GM23338 (cell line): ENCODE measurements around the gene DLG3. TPM values are rescaled to one million over a fixed set of nuclear protein-coding genes. Genes with fewer than 3 reads are reported as not detected.

ENCODE experiments used
- ATAC-seq: fragments of 200-7000 bp; cut with Tn5 transposase; 3 replicates; pipeline ENCODE4 v1.9.1; 2020
- DNase-seq: peaks from one replicate; pipeline ENCODE4 v3.0.0-alpha.2; 2015; ENCODE audit warnings: low spot score
- H2AFZ ChIP-seq: fragments of 200-600 bp; sonication (generic); 2 replicates; pipeline ENCODE4 v1.8.0; 2016; ENCODE audit warnings: antibody characterized with exemption, mild to moderate bottlenecking, moderate library complexity
- H3F3A ChIP-seq: fragments of 200-600 bp; sonication (generic); replicated peaks from 2 replicates; pipeline ENCODE4 v1.8.0; 2017; ENCODE audit warnings: antibody characterized with exemption, mixed run types, low read depth
- H3K27ac ChIP-seq: fragments of 200-600 bp; sonication (generic); 2 replicates; pipeline ENCODE4 v1.6.1; 2016; ENCODE audit warnings: low read depth
- H3K27me3 ChIP-seq: fragments of 200-600 bp; sonication (generic); 2 replicates; pipeline ENCODE4 v1.8.0; 2016; ENCODE audit warnings: mild to moderate bottlenecking, mixed run types, moderate library complexity; ENCODE audit not compliant: insufficient read depth
- H3K36me3 ChIP-seq: fragments of 200-600 bp; sonication (generic); 2 replicates; pipeline ENCODE4 v1.8.0; 2016; ENCODE audit warnings: mild to moderate bottlenecking; ENCODE audit not compliant: insufficient read depth
- H3K4me1 ChIP-seq: fragments of 200-600 bp; sonication (generic); 2 replicates; pipeline ENCODE4 v1.8.0; 2016; ENCODE audit warnings: mild to moderate bottlenecking, moderate library complexity; ENCODE audit not compliant: insufficient read depth
- H3K4me2 ChIP-seq: fragments of 200-600 bp; sonication (generic); 2 replicates; pipeline ENCODE4 v1.7.1; 2017; ENCODE audit warnings: mixed run types
- H3K4me3 ChIP-seq: fragments of 200-600 bp; sonication (generic); 2 replicates; pipeline ENCODE4 v1.6.1; 2016; ENCODE audit warnings: mixed run types
- H3K79me2 ChIP-seq: fragments of 200-600 bp; sonication (generic); replicated peaks from 2 replicates; pipeline ENCODE4 v1.8.0; 2017; ENCODE audit warnings: mild to moderate bottlenecking; ENCODE audit not compliant: insufficient read depth
- H3K9me2 ChIP-seq: fragments of 200-600 bp; sonication (generic); 2 replicates; pipeline ENCODE4 v1.8.0; 2017; ENCODE audit not compliant: insufficient read depth
- H4K20me1 ChIP-seq: fragments of 200-600 bp; sonication (generic); replicated peaks from 2 replicates; pipeline ENCODE4 v1.8.0; 2017; ENCODE audit warnings: mild to moderate bottlenecking; ENCODE audit not compliant: insufficient read depth
- H3K27ac Mint-ChIP-seq: 2 replicates; pipeline ENCODE4 v1.8.0; 2020; ENCODE audit warnings: inconsistent platforms, mild to moderate bottlenecking, moderate library complexity, mixed read lengths
- H3K27me3 Mint-ChIP-seq: 3 replicates; pipeline ENCODE4 v1.8.0; 2022; ENCODE audit warnings: low read depth, mild to moderate bottlenecking, moderate library complexity, mixed read lengths, inconsistent platforms; ENCODE audit not compliant: insufficient read depth, poor library complexity
- H3K36me3 Mint-ChIP-seq: 3 replicates; pipeline ENCODE4 v1.8.0; 2021; ENCODE audit warnings: low read depth, mild to moderate bottlenecking, inconsistent platforms, moderate library complexity, mixed read lengths
- H3K4me1 Mint-ChIP-seq: 3 replicates; pipeline ENCODE4 v1.8.0; 2020; ENCODE audit warnings: mild to moderate bottlenecking, inconsistent platforms, mixed read lengths
- H3K4me3 Mint-ChIP-seq: 3 replicates; pipeline ENCODE4 v1.8.0; 2021; ENCODE audit warnings: moderate library complexity, mild to moderate bottlenecking, inconsistent platforms, mixed read lengths
- H3K9me3 Mint-ChIP-seq: 3 replicates; pipeline ENCODE4 v1.8.0; 2020; ENCODE audit warnings: moderate library complexity, mild to moderate bottlenecking, inconsistent platforms, mixed read lengths
- CREB1 ChIP-seq: fragments of 250-450 bp; sonication (Bioruptor Pico); IDR thresholded peaks from 2 replicates; pipeline ENCODE4 v1.5.0; 2020; ENCODE audit warnings: low read depth, mild to moderate bottlenecking, moderate library complexity
- CTCF ChIP-seq, 2 experiments: fragments of 200-600 bp in 1 of 2; sonication (generic) in 1 of 2; conservative IDR thresholded peaks; 2 replicates each; pipeline versions ENCODE4 v1.5.1 to v1.6.1; 2016 to 2017; ENCODE audit warnings: antibody characterized with exemption in 2 of 2, low read depth in 2 of 2, mild to moderate bottlenecking in 2 of 2, moderate library complexity in 1 of 2
- ETS1 ChIP-seq: IDR thresholded peaks from 2 replicates; pipeline ENCODE4 v1.6.1; 2016; ENCODE audit warnings: antibody characterized with exemption
- EZH2 ChIP-seq: fragments of 200-600 bp; sonication (generic); IDR thresholded peaks from one replicate; pipeline ENCODE4 v1.8.0; 2017; ENCODE audit warnings: antibody characterized with exemption, mild to moderate bottlenecking, low read depth; ENCODE audit not compliant: unreplicated experiment
- EZH2phosphoT487 ChIP-seq: fragments of 200-600 bp; sonication (generic); IDR thresholded peaks from one replicate; pipeline ENCODE4 v1.8.1; 2018; ENCODE audit warnings: antibody characterized with exemption; ENCODE audit not compliant: unreplicated experiment
- JUNB ChIP-seq: IDR thresholded peaks from one replicate; pipeline ENCODE4 v1.6.1; 2016; ENCODE audit warnings: antibody characterized with exemption; ENCODE audit not compliant: unreplicated experiment
- NANOG ChIP-seq: IDR thresholded peaks from 2 replicates; pipeline ENCODE4 v1.6.1; 2016; ENCODE audit warnings: antibody characterized with exemption, borderline replicate concordance
- POLR2AphosphoS5 ChIP-seq: IDR thresholded peaks from 2 replicates; pipeline ENCODE4 v1.6.1; 2016; ENCODE audit warnings: antibody characterized with exemption, low read depth
- REST ChIP-seq: IDR thresholded peaks from one replicate; pipeline ENCODE4 v1.6.1; 2018; ENCODE audit warnings: antibody characterized with exemption; ENCODE audit not compliant: unreplicated experiment
- STAT1 ChIP-seq: IDR thresholded peaks from one replicate; pipeline ENCODE4 v1.6.1; 2016; ENCODE audit warnings: antibody characterized with exemption; ENCODE audit not compliant: unreplicated experiment
- ZNF114 ChIP-seq: fragments of 250-450 bp; sonication (Bioruptor Pico); IDR thresholded peaks from 2 replicates; pipeline ENCODE4 v1.5.0; 2020; ENCODE audit warnings: mild to moderate bottlenecking, moderate library complexity
- ZNF331 ChIP-seq: fragments of 250-450 bp; sonication (Bioruptor Pico); IDR thresholded peaks from 2 replicates; pipeline ENCODE4 v1.5.0; 2020; ENCODE audit warnings: low read depth, mild to moderate bottlenecking, moderate library complexity
- ZNF462 ChIP-seq: fragments of 250-450 bp; sonication (Bioruptor Pico); IDR thresholded peaks from 2 replicates; pipeline ENCODE4 v1.5.0; 2020; ENCODE audit warnings: mild to moderate bottlenecking, moderate library complexity
- polyA plus RNA-seq: library from polyadenylated mRNA; unstranded; fragments of >200 nt; fragmentation: Nextera tagmentation; extraction: Ambion mirVana; gene quantifications from 2 replicates; pipeline ENCODE4 v1.2.1, GENCODE V29; 2016
- total RNA-seq: library from RNA; depleted of rRNA; stranded (reverse); fragments of >200 nt; shearing (Covaris generic); gene quantifications from 2 replicates; pipeline ENCODE4 v1.2.3, GENCODE V29; 2014

DLG3 gene
- total and polyA plus RNA-seq, 2 experiments from 2014 or later: 13.0 to 61.8 TPM

GRCh38 chrX:70497026-70497425 lies 52.4 kb downstream of the DLG3 start:
- Histone ChIP-seq H3K4me1 (no peaks in the 10 kb centered on the region), H3K27ac (no peak overlapping the region), H3K36me3 (no peaks in the 10 kb centered on the region; the same call in 1 of the 2 replicates), H3K27me3 (no peaks in the 10 kb centered on the region), H4K20me1 (no peaks in the 10 kb centered on the region), H3K9me2 (no peaks in the 10 kb centered on the region), H3K79me2 (no peaks in the 10 kb centered on the region), H3K4me2 (no peak overlapping the region), H3F3A (no peaks in the 10 kb centered on the region), H3K4me3 (no peak overlapping the region), H2AFZ (no peak overlapping the region)
- H3K27ac Mint-ChIP-seq: no peak overlapping the region
- DNase-seq (no peak), ATAC-seq (no peak)
- peaks cover 2% of the 10 kb centered on the region for H3K27me3 Mint-ChIP-seq
- peaks cover 80% of the 10 kb centered on the region for H3K36me3 Mint-ChIP-seq
- H3K4me1 Mint-ChIP-seq: no peaks in the 10 kb centered on the region
- H3K4me3 Mint-ChIP-seq: no peak overlapping the region
- TF ChIP-seq REST (no peak), ZNF331 (CRISPR knock-in tag) (no peak), ZNF114 (CRISPR knock-in tag) (no peak), NANOG (no peak), POLR2AphosphoS5 (no peak), EZH2 (no peak), CTCF (conservative IDR thresholded peaks at IDR 0.05; ENCODE audit: low read depth in 2 of 2) (no peak), EZH2phosphoT487 (no peak), CREB1 (CRISPR knock-in tag) (no peak), ETS1 (no peak), ZNF462 (no peak), STAT1 (no peak), JUNB (no peak)
- H3K9me3 Mint-ChIP-seq: no peaks in the 10 kb centered on the region
